HG02610 (cell line): ENCODE data around the gene PNPLA3.

Experiments
- ATAC-seq: cut with Tn5 transposase; IDR thresholded peaks from one replicate; pipeline ENCODE4 v1.9.1; 2021; ENCODE audit warnings: mild to moderate bottlenecking, moderate library complexity; ENCODE audit not compliant: unreplicated experiment

The PNPLA3 gene

DNA sequence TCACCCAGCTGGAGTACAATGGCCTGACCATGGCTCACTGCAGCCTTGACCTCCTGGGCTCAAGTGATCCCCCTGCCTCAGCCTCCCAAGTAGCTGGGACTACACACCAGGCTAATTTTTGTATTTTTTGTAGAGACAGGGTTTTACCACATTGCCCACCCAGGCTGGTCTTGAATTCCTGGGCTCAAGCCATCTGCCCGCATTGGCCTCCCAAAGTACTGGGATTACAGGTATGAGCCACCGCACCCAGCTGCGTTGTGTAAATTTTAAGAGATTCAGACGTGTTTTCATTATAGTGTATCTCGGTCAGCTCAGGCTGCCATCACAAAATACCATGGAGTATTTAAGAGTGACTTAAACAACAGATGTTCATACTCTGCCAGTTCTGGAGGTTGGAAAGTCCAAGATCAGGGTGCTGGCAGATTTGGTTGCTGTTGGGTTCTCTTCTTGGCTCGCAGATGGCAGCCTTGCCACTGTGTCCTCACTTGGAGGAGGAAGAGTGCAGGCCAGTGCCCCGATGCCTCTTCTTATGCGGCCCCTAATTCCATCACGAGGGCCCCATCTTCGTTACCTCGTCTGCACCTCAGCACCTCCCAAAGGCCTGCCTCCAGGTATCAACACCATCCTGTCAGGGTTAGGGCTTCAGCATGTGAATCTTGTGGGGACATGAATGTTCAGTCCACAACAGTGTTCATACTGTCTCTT is 67.9 kb downstream of the PNPLA3 start:
- no peak for ATAC-seq

DNA sequence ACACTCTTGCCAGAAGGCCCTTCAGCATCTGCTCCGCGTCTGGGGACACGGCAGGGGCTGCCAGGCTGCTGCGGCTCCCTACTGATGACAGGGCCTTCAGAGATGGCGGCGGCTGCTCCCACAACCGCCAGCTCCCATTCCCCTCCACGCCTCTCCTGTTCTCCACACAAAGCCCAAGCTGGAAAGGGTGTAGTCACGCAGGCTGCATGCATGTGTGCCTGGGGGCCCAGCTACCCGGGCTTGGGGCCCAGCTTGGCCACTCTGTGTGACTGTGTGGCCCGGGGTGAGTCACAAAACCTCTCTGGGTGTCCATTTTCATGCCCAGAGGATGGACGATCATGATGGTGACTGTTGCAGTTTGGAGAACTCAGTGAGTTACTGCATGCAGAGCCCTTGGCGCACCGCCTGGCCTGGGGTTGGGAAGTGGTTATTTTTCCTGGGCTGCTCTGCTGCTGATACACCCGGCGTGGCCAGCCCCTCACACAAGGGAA is 68.8 kb downstream of the PNPLA3 start:
- ATAC-seq, result no peak

DNA sequence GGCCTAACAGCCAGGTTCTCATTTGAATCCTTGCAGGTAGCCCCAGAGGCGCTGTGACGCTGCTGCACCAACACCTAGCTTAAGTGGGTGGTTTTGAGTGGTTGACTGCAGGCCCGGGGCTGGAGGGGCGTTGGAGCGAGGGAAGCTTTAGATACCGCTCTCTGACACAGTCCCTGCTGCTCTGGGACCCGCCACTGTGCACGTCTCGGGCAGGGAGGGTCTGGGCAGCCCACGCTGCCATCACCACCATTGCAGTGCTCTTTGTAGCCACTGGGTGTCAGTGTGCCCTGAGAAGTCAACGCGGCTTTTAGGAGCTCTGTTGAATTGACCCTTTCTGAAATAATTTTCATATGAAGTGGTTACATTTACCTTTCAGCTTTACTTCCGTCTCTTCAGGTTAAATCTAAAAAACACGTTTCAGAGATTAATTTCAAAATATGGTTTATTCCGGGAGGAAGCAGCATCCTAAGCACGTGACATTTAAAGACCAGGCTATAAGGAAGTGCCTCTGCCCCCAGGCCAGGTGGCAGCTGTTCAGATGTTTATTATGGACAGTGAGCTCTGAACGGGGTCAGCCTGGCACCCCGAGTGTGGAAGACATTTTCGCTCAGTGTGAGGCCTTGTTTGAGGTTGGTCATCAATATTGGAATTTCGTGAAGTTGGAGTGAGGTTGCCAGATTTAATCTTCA is 69.6 kb downstream of the PNPLA3 start:
- ATAC-seq, result no peak

DNA sequence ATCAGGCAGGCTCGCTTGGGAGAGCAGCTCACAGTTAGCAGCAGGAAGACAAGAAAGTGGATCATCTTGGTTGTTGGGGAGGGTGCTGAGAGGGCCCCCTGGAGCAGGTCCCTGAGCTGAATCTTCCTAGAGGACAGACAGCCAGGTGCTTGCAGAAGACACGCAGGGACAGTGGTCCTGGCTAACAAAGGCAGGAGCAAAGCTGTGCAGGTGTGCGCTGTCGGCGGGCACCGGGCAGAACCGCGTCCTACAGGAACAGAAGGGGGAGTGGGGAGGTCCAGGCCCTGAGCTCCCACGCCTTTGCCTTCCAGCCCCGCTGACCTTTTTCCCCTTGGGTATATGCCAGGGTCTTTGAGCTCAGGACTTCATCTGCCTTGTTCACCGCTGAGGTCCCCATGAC is 70.4 kb downstream of the PNPLA3 start:
- no peak for ATAC-seq

DNA sequence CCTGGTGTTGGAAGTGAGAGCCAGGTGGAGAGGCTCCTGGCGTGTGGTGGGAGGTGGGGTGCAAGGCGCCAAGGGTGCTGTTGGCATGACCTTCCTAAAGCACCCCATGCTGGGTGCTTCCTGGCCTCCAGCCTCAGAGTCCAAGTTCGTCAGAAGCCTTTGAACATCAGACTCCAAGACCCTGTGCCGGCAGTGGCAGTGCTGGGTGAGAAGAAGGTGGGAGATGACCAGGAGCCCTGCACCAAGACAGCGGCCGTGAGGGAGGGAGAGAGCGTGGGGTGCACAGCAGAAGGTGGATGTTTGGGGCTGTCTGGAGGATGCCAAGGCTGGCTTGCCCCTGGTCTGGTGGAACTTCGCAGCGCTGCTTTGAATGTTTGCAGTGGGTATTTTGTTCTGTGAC is 70.8 kb downstream of the PNPLA3 start:
- no peak for ATAC-seq

DNA sequence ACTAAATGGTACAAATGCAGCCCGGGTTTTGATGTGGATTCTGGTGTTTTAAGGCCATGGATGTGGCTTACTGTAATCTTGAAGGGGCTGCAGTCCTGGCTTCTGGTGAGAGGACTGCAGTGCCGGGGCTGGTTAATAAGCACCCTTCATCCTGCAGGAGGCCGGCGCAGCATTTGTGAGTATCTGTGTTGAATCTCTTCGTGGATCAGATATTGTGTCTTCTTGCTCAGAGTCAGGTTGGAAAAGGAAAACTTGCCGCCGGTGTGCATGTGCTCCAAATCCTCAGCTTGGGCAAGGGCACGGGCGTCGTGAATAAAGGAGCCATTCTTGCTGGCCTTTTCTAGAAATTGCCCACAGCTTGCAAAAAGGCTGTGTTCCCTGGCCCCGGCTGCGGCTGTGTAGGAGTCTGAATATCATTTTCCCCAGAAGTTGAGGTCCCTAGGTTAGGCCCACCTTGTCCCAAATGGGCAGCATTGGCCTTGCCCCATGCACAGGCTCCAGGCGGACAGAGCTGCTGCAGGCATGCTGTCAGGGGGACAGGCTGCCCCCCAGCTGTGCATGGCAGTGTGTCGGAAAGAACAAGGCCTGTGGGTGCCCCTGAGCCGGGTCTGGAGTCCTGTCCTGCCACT is 71.6 kb downstream of the PNPLA3 start:
- no peak for ATAC-seq

DNA sequence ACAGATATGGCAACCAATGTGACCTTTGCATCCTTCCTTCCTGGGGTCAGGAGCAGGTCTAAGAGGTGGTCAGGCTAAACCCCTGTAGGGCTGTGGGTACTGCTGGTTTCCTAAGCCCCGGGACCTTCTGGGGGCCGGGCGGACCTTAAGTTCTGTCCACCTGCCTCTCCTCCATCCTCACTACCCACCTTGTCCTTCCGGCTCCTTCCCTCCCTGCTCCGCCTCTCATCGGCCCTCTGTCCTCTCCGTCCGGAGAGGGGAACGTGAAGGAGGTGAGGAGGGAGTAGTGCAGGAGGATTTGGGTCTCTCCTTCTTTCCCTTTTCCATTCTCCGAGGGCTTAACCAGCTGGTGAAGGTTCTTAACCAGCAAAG is 72.2 kb downstream of the PNPLA3 start:
- peak; percentile 14 for ATAC-seq

DNA sequence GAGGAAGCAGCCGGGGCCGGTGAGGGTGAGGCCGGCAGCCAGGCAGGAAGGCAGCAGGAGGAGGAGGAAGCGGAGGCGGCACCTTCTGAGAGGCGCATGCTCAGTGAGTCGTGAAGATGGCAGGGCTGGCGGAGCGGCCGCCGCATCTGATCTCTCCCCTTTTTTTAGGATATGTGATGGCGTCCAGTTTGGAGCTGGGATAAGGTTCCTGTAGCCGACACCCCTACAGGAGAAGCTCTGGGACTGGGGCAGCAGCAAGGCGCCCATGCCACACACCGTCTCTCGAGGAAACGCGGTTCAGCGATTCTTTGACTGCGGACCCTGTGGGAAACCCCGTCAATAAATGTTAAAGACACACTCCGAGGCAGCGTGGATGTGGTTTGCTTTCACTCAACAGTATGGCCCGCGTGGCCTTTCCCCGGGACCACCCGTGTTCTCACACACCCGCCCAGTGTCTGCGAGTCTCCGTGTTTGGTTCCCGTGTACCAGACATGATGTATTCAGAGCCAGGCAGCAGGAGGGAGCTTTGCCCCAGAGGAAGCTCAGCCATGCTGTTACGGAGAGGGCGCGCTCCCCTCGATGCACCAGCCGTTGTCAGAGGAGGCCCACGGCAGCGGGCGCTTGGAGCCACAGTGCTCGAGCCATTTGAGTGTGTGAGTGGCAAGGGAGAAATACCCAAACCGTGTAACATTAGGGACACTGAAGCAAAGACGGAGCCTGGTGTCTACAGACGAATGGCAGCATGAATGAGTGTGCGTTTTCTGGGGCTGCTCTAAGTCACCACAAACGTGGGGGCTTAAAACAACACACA is 72.8 kb downstream of the PNPLA3 start:
- peak; percentile 59 for ATAC-seq

DNA sequence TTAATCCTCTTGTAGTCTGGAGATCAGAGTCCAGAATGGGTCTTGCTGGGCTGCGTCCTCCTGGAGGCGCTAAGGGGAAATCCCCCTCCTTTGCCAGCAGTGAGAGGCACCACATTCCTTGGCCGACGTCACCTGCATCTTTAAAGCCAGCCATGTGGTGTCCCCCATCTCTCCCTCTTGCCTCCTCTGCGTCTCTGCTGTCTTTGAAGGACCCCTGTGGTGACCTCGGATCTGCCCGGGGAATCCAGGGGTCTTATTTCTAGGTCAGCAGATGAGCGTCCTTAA is 73.3 kb downstream of the PNPLA3 start:
- no peak for ATAC-seq
